B cell (primary cell): ENCODE measurements around the gene RABGAP1L. TPM values are rescaled to one million over a fixed set of nuclear protein-coding genes. Genes with fewer than 3 reads are reported as not detected.

Experiments
- ATAC-seq: fragments of 200-7000 bp; cut with Tn5 transposase; one replicate; pipeline ENCODE4 v1.10.0; 2021; ENCODE audit warnings: low read depth, mild to moderate bottlenecking, moderate number of reproducible peaks, moderate library complexity
- CTCF ChIA-PET: fragments of 350-600 bp; sonication (Branson Sonifier 250); formaldehyde crosslinking; loops from one replicate; lab custom pipeline; 2021; ENCODE audit warnings: antibody characterized with exemption, inconsistent platforms; lab: Charles Lee
- POLR2A ChIA-PET: fragments of 350-600 bp; sonication (Branson Sonifier 250); formaldehyde crosslinking; loops from one replicate; lab custom pipeline; 2021; ENCODE audit warnings: antibody characterized with exemption; lab: Charles Lee
- DNase-seq: peaks from one replicate; pipeline ENCODE4 v3.0.0; 2013
- H2AFZ ChIP-seq: 2 replicates; pipeline ENCODE4 v1.6.1; 2012; ENCODE audit warnings: mild to moderate bottlenecking, low read depth, low read length; ENCODE audit not compliant: insufficient read depth, poor library complexity, severe bottlenecking
- H3K27ac ChIP-seq, 2 donors: 1 replicate in 1 of 2; 2 replicates in 1 of 2; pipeline ENCODE4 v1.5.1; 2012 to 2013; ENCODE audit warnings: low read length in 2 of 2, mild to moderate bottlenecking in 2 of 2, moderate library complexity in 1 of 2
- H3K27me3 ChIP-seq, 4 experiments: fragments of 200-600 bp in 1 of 4; sonication (generic) in 1 of 4; replicated peaks in 1 of 4; 1 replicate in 2 of 4; 2 replicates in 2 of 4; pipeline versions ENCODE4 v1.6.1 to v1.7.0; 2013 to 2016; ENCODE audit warnings: low read length in 3 of 4, mild to moderate bottlenecking in 2 of 4, mixed read lengths in 1 of 4, moderate library complexity in 1 of 4; ENCODE audit not compliant: insufficient read depth in 4 of 4, control insufficient read depth in 3 of 4; ENCODE audit errors: control extremely low read depth in 1 of 4
- H3K36me3 ChIP-seq, 2 experiments: replicated peaks in 1 of 2; 1 replicate in 1 of 2; 2 replicates in 1 of 2; pipeline versions ENCODE4 v1.6.1 to v1.7.1; 2013; ENCODE audit warnings: low read length in 1 of 2; ENCODE audit not compliant: insufficient read depth in 2 of 2, control insufficient read depth in 1 of 2; ENCODE audit errors: control extremely low read depth in 1 of 2, extremely low read depth in 1 of 2
- H3K4me1 ChIP-seq, 2 donors: fragments of 200-600 bp in 1 of 2; sonication (generic) in 1 of 2; 1 replicate in 1 of 2; 2 replicates in 1 of 2; pipeline versions ENCODE4 v1.5.1 to v1.6.1; 2013 to 2017; ENCODE audit warnings: low read length in 2 of 2; ENCODE audit not compliant: control insufficient read depth in 2 of 2, insufficient read depth in 2 of 2
- H3K4me2 ChIP-seq: replicated peaks from 2 replicates; pipeline ENCODE3; 2012; ENCODE audit warnings: mild to moderate bottlenecking, low read depth, low read length; ENCODE audit not compliant: poor library complexity, severe bottlenecking
- H3K4me3 ChIP-seq, 5 experiments: fragments of 200-600 bp in 1 of 5; sonication (generic) in 1 of 5; 1 replicate in 3 of 5; 2 replicates in 2 of 5; pipeline versions ENCODE4 v1.5.1 to v1.7.0; 2011 to 2016; ENCODE audit warnings: low read length in 4 of 5, mild to moderate bottlenecking in 4 of 5, low read depth in 2 of 5, control low read depth in 1 of 5, moderate library complexity in 1 of 5; ENCODE audit not compliant: insufficient read depth in 1 of 5; ENCODE audit errors: control extremely low read depth in 1 of 5, extremely low read depth in 1 of 5
- H3K79me2 ChIP-seq: fragments of 200-600 bp; sonication (generic); one replicate; pipeline ENCODE4 v1.6.0; 2016; ENCODE audit warnings: low read length; ENCODE audit not compliant: control insufficient read depth, insufficient read depth
- H3K9ac ChIP-seq: fragments of 200-600 bp; sonication (generic); 2 replicates; pipeline ENCODE4 v1.6.1; 2017; ENCODE audit warnings: mild to moderate bottlenecking, low read length, moderate library complexity
- H3K9me3 ChIP-seq, 3 donors: one replicate each; pipeline versions ENCODE4 v1.6.1 to v1.7.1; 2013; ENCODE audit warnings: low read length in 2 of 3; ENCODE audit not compliant: control insufficient read depth in 2 of 3, insufficient read depth in 1 of 3; ENCODE audit errors: control extremely low read depth in 1 of 3
- H4K20me1 ChIP-seq: 2 replicates; pipeline ENCODE4 v1.6.0; 2012; ENCODE audit warnings: mild to moderate bottlenecking, low read length; ENCODE audit not compliant: insufficient read depth, control insufficient read depth, poor library complexity, severe bottlenecking
- H3K27ac Mint-ChIP-seq: one replicate; pipeline ENCODE4 v1.8.0; 2021; ENCODE audit warnings: mixed read lengths
- H3K27me3 Mint-ChIP-seq: one replicate; pipeline ENCODE4 v1.8.0; 2021; ENCODE audit warnings: mixed read lengths
- H3K4me1 Mint-ChIP-seq: one replicate; pipeline ENCODE4 v1.8.0; 2021; ENCODE audit warnings: mixed read lengths
- H3K4me3 Mint-ChIP-seq: one replicate; pipeline ENCODE4 v1.8.0; 2021; ENCODE audit warnings: mixed read lengths
- H3K9me3 Mint-ChIP-seq: one replicate; pipeline ENCODE4 v1.8.0; 2022; ENCODE audit warnings: mixed read lengths; ENCODE audit not compliant: insufficient read depth
- EZH2 ChIP-seq: IDR thresholded peaks from 2 replicates; pipeline ENCODE4 v1.6.1; 2012; ENCODE audit warnings: borderline replicate concordance, low read depth, mild to moderate bottlenecking, moderate library complexity, low read length; ENCODE audit not compliant: insufficient read depth, poor library complexity, severe bottlenecking
- WGBS: methylation state at CpG from one replicate; pipeline ENCODE4 v1.1.5; 2013; ENCODE audit warnings: missing lambda C conversion rate; ENCODE audit not compliant: insufficient coverage; 5-methylcytosine and 5-hydroxymethylcytosine counted together
- intact Hi-C: fragments of 100-400 bp; cut with micrococcal nuclease; formaldehyde crosslinking; loops from one replicate; pipeline ENCODE4 v1.10.0; 2022
- polyA plus RNA-seq: library from polyadenylated mRNA; depleted of rRNA; stranded (reverse); fragments of >200 nt; gene quantifications from 2 replicates; pipeline ENCODE4 v1.2.3, GENCODE V29; 2012
- total RNA-seq, 2 donors: library from RNA; stranded (reverse); fragments of 120-200 nt in 1 of 2; gene quantifications; 1 replicate in 1 of 2; 2 replicates in 1 of 2; pipeline versions ENCODE4 v1.2.3 to v1.2.4, GENCODE V29; 2013 to 2022
- TF ChIP-seq, protein P1 (sequence below): fragments of 200-600 bp; IDR thresholded peaks from one replicate; pipeline ENCODE4 v1.8.0; 2022; ENCODE audit warnings: antibody characterized with exemption, mild to moderate bottlenecking

Gene RABGAP1L
- total and polyA plus RNA-seq, 2 donors (not counting 1 experiment from before 2014, with no cell fraction given), result 34.9 to 159 TPM

DNA sequence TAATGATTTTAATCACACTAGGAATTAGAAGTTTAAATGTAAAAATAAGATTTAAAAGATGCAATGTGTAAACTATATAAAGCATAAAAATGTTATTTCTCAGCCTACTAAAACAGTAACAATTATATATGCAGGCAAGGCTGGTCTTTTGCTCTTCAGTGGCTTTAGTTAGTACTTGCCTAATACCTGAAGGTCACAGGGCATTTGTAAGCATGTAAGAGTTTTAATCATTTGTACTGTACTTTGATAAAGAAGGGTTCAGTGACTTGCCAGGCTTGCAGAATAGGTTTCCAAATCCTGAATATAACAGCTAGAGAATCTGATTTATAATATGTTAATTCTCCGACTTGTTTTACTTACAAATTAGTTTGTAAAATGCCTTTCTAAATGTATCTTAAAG, 545.0 kb downstream of the RABGAP1L start:
- no CpG with 5 or more reads among the region's 1 CpG for WGBS
- DNase-seq, result no peak
- H3K27ac ChIP-seq, result no peak overlapping the region
- H3K36me3 ChIP-seq, result peaks cover 0 to 14% of the 10 kb centered on the region in 2 experiments
- peaks cover 0 to 11% (median 0%) of the 10 kb centered on the region in 3 donors for H3K9me3 ChIP-seq
- Mint-ChIP-seq H3K27ac (no peak overlapping the region), H3K4me3 (no peak overlapping the region), H3K9me3 (no peaks in the 10 kb centered on the region), H3K4me1 (peaks cover 6% of the 10 kb centered on the region), H3K27me3 (no peaks in the 10 kb centered on the region)
- no peaks in the 10 kb centered on the region for H4K20me1 ChIP-seq
- no peaks in the 10 kb centered on the region for H3K79me2 ChIP-seq
- TF ChIP-seq, protein P1, sequence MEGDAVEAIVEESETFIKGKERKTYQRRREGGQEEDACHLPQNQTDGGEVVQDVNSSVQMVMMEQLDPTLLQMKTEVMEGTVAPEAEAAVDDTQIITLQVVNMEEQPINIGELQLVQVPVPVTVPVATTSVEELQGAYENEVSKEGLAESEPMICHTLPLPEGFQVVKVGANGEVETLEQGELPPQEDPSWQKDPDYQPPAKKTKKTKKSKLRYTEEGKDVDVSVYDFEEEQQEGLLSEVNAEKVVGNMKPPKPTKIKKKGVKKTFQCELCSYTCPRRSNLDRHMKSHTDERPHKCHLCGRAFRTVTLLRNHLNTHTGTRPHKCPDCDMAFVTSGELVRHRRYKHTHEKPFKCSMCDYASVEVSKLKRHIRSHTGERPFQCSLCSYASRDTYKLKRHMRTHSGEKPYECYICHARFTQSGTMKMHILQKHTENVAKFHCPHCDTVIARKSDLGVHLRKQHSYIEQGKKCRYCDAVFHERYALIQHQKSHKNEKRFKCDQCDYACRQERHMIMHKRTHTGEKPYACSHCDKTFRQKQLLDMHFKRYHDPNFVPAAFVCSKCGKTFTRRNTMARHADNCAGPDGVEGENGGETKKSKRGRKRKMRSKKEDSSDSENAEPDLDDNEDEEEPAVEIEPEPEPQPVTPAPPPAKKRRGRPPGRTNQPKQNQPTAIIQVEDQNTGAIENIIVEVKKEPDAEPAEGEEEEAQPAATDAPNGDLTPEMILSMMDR, result no peak
- H2AFZ ChIP-seq, result no peak overlapping the region
- H3K4me1 ChIP-seq, result peaks cover 0 to 4% of the 10 kb centered on the region in 2 donors
- no peaks in the 10 kb centered on the region for H3K27me3 ChIP-seq
- ATAC-seq, result no peak
- CTCF ChIA-PET, result no interaction called here
- no peak overlapping the region for H3K9ac ChIP-seq
- intact Hi-C loops, result no loop called here
- H3K4me3 ChIP-seq, result no peak overlapping the region
- POLR2A ChIA-PET, result no interaction called here
- no peak overlapping the region for H3K4me2 ChIP-seq

DNA sequence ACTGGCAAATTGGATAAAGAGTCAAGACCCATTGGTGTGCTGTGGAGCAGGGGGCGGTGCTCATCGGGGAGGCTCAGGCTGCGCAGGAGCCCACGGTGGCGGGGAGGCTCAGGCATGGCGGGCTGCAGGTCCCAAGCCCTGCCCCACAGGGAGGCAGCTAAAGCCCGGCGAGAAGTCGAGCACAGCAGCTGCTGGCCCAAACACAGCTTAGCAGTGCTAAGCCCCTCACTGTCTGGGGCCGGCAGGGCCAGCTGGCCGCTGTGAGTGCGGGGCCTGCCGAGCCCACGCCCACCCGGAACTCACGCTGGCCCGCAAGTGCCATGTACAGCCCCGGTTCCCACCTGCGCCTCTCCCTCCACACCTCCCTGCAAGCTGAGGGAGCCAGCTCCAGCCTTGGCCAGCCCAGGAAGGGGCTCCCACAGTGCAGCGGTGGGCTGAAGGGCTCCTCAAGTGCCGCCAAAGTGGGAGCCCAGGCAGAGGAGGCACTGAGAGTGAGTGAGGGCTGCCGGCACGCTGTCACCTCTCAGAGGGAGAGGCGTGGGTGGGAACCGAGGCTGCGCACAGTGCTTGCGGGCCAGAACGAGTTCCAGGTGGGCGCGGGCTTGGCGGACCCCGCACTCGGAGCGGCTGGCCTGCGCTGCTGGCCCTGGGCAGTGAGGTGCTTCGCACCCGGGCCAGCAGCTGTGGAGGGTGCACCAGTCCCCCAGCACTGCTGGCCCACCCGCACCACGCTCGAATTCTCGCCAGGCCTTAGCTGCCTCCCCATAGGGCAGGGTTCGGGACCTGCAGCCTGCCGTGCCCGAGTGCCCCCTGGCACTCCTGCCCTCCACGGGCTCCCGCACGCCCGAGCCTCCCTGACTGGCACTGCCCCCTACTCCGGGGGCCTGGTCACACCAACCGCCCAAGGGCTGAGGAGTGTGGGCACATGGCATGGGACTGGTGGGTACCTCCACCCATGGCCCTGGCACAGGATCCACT, 551.8 kb downstream of the RABGAP1L start:
- POLR2A ChIA-PET, result no interaction called here

More for the DNA sequence above, 551.8 kb downstream of the RABGAP1L start:
- WGBS, result 98% methylated on average over 47 of the region's 50 CpGs
- peaks cover 3% of the 10 kb centered on the region for H3K9me3 Mint-ChIP-seq
- Histone ChIP-seq H3K36me3 (peaks cover 0 to 17% of the 10 kb centered on the region in 2 experiments), H3K9me3 (peaks cover 0 to 23% (median 0%) of the 10 kb centered on the region in 3 donors), H2AFZ (no peak overlapping the region), H3K9ac (no peak overlapping the region), H3K4me3 (no peak overlapping the region), H3K27me3 (no peaks in the 10 kb centered on the region), H4K20me1 (no peaks in the 10 kb centered on the region), H3K4me1 (no peaks in the 10 kb centered on the region), H3K79me2 (no peaks in the 10 kb centered on the region), H3K27ac (no peak overlapping the region), H3K4me2 (no peak overlapping the region)
- intact Hi-C loops, result no loop called here
- H3K4me3 Mint-ChIP-seq, result no peak overlapping the region
- no peak overlapping the region for H3K27ac Mint-ChIP-seq
- H3K4me1 Mint-ChIP-seq, result no peaks in the 10 kb centered on the region
- TF ChIP-seq EZH2, result no peak
- TF ChIP-seq, protein P1, result no peak
- no peak for DNase-seq
- CTCF ChIA-PET, result interaction anchor here (1.1 kb wide), 1 partner anchor 15 kb away, joined by 4 read pairs; no protein-coding TSS in a partner anchor
- ATAC-seq, result no peak
- H3K27me3 Mint-ChIP-seq, result no peaks in the 10 kb centered on the region
